Esophagus muscularis mucosa (tissue), 4 donors: ENCODE results near the gene PLEKHA5. TPM values are rescaled to one million over a fixed set of nuclear protein-coding genes. Genes with fewer than 3 reads are reported as not detected.
"Not testable (repeated sequence)": the region's sequence is repeated elsewhere in the genome, so short reads cannot be mapped to it uniquely, and the experiment has no call there.

Source experiments
- DNase-seq: peaks from one replicate; pipeline ENCODE4 v3.0.0-alpha.2; 2017; ENCODE audit errors: extremely low spot score
- H3K27ac ChIP-seq, 4 donors: fragments of 200-600 bp; sonication (generic); replicated peaks in 1 of 4; 1 replicate in 3 of 4; 2 replicates in 1 of 4; pipeline ENCODE4 v1.5.1; 2016 to 2019; ENCODE audit warnings: mild to moderate bottlenecking in 1 of 4
- H3K27me3 ChIP-seq, 4 donors: fragments of 200-600 bp; sonication (generic); one replicate each; pipeline versions ENCODE4 v1.5.1 to v1.6.0; 2016 to 2019
- H3K36me3 ChIP-seq, 4 donors: fragments of 200-600 bp; sonication (generic); one replicate each; pipeline ENCODE4 v1.5.1; 2016 to 2019
- H3K4me1 ChIP-seq, 4 donors: fragments of 200-600 bp; sonication (generic); one replicate each; pipeline ENCODE4 v1.5.1; 2016 to 2019
- H3K4me3 ChIP-seq, 4 donors: fragments of 200-600 bp; sonication (generic); 1 replicate in 2 of 4; 2 replicates in 2 of 4; pipeline ENCODE4 v1.5.1; 2016 to 2019; ENCODE audit warnings: mild to moderate bottlenecking in 4 of 4, moderate library complexity in 1 of 4
- H3K9me3 ChIP-seq, 4 donors: fragments of 200-600 bp; sonication (generic); 1 replicate in 3 of 4; 2 replicates in 1 of 4; pipeline ENCODE4 v1.5.1; 2016 to 2019
- EP300 ChIP-seq: sonication (generic); formaldehyde crosslinking; IDR thresholded peaks from one replicate; pipeline ENCODE4 v1.6.1; 2017; ENCODE audit warnings: antibody characterized with exemption
- POLR2A ChIP-seq: fragments of 450-650 bp; IDR thresholded peaks from one replicate; pipeline ENCODE4 v1.6.1; 2017; ENCODE audit warnings: antibody characterized with exemption, moderate library complexity, mild to moderate bottlenecking, low read depth
- POLR2AphosphoS5 ChIP-seq, 2 donors: sonication (generic); formaldehyde crosslinking; IDR thresholded peaks; one replicate each; pipeline ENCODE4 v1.6.1; 2017; ENCODE audit warnings: antibody characterized with exemption in 2 of 2
- WGBS: methylation state at CpG from one replicate; pipeline ENCODE4 v1.1.5; 2018; 5-methylcytosine and 5-hydroxymethylcytosine counted together
- intact Hi-C: fragments of 100-400 bp; cut with DNase I; formaldehyde crosslinking; loops from one replicate; pipeline ENCODE4 v1.15.1; 2023
- total RNA-seq, 4 donors: library from RNA; depleted of rRNA; stranded (reverse); fragments of >200 nt; gene quantifications; one replicate each; pipeline versions ENCODE4 v1.1.0 to v1.2.1, GENCODE V29; 2016
- TF ChIP-seq, protein P1 (sequence below), 3 experiments: fragments of 200-600 bp in 2 of 3; fragments of 450-650 bp in 1 of 3; sonication (generic) in 2 of 3; IDR thresholded peaks; one replicate each; pipeline ENCODE4 v1.5.1; 2017 to 2019; ENCODE audit warnings: antibody characterized with exemption in 3 of 3, mild to moderate bottlenecking in 2 of 3, moderate library complexity in 1 of 3

The PLEKHA5 gene
- total RNA-seq, 4 donors from 2014 or later = 50.7 to 88.5 (median 58.6) TPM

DNA sequence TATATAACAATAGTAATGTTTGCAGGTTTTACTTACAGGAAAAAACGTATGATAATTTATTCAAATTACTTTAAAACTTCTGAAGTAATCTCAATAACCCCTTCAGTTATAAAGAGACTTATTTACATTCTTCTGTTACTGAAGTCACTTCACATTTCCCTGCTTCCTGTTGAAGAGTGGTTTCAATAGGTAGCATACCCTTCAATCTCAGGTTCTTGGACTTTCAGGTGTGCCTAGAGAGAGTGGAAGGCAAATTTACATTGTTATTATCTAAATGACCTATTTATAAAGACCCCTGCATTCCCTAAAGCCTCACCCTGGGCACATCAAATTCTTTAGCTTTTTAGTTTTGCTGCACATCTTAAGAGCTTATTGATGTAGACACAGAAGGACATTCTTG lies 172.2 kb downstream of the PLEKHA5 start:
- peaks cover 0 to 26% (median 12%) of the 10 kb centered on the region in 4 donors for H3K36me3 ChIP-seq
- H3K27me3 ChIP-seq = no peaks in the 10 kb centered on the region
- peaks cover 0 to 16% (median 7%) of the 10 kb centered on the region in 4 donors for H3K4me1 ChIP-seq
- intact Hi-C loops = no loop called here
- DNase-seq = no peak
- H3K9me3 ChIP-seq = no peaks in the 10 kb centered on the region
- H3K4me3 ChIP-seq = no peak overlapping the region
- 65% methylated on average over 1 of the region's 1 CpG for WGBS
- TF ChIP-seq EP300 (no peak), POLR2AphosphoS5 (IDR thresholded peaks at IDR 0.05) (no peak)
- TF ChIP-seq, protein P1, sequence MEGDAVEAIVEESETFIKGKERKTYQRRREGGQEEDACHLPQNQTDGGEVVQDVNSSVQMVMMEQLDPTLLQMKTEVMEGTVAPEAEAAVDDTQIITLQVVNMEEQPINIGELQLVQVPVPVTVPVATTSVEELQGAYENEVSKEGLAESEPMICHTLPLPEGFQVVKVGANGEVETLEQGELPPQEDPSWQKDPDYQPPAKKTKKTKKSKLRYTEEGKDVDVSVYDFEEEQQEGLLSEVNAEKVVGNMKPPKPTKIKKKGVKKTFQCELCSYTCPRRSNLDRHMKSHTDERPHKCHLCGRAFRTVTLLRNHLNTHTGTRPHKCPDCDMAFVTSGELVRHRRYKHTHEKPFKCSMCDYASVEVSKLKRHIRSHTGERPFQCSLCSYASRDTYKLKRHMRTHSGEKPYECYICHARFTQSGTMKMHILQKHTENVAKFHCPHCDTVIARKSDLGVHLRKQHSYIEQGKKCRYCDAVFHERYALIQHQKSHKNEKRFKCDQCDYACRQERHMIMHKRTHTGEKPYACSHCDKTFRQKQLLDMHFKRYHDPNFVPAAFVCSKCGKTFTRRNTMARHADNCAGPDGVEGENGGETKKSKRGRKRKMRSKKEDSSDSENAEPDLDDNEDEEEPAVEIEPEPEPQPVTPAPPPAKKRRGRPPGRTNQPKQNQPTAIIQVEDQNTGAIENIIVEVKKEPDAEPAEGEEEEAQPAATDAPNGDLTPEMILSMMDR (IDR thresholded peaks at IDR 0.05) = no peak
- H3K27ac ChIP-seq = no peak overlapping the region

DNA sequence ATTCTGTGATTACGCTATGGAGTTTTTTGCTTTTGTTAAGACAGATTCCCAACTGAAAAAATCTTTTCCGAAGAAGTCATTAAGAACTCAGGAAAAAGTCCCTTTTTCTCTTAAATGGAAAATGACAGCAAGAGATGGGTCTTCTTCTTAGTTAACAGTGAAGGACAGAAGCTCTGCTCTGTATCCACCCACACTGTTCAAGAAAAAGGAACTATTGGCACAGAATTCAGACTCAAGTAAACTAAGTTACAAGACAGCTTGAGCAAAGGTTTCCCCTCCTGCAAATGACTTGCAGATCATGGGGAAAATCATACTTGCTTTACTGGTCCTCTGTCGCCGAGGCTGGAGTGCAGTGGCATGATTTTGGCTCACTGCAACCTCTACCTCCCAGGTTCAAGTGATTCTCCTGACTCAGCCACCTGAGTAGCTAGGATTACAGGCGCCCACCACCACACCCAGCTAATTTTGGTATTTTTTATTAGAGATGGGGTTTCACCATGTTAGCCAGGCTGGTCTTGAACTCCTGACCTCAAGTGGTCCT lies 172.6 kb downstream of the PLEKHA5 start:
- DNase-seq = no peak
- Histone ChIP-seq H3K9me3 (no peaks in the 10 kb centered on the region), H3K27ac (no peak overlapping the region), H3K4me3 (no peak overlapping the region), H3K36me3 (peaks cover 0 to 30% (median 15%) of the 10 kb centered on the region in 4 donors), H3K4me1 (peaks cover 0 to 16% (median 7%) of the 10 kb centered on the region in 4 donors), H3K27me3 (no peaks in the 10 kb centered on the region)
- 93% methylated on average over 5 of the region's 5 CpGs for WGBS
- intact Hi-C loops = no loop called here
- TF ChIP-seq POLR2AphosphoS5 (IDR thresholded peaks at IDR 0.05) (no peak), EP300 (no peak), POLR2A (no peak)
- TF ChIP-seq, protein P1 (IDR thresholded peaks at IDR 0.05) = no peak

DNA sequence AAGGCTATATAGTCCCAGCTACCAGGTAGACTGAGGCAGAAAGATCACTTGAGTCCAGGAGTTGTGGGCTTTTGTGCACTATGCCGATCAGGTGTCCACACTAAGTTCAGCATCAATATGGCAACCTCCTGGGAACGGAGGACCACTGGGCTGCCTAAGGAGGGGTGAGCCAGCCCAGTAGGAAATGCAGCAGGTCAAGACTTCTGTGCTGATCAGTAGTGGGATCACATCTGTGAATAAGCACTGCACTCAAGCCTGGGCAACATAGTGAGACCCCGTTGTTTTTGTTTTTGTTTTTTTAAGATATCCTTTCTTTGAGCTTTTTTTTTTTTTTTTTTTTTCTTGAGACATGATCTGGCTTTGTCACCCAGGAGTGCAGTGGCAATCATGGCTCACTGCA lies 174.0 kb downstream of the PLEKHA5 start:
- DNase-seq = no peak
- no peak overlapping the region for H3K27ac ChIP-seq
- intact Hi-C loops = no loop called here
- H3K9me3 ChIP-seq = no peaks in the 10 kb centered on the region
- peaks cover 0 to 35% (median 15%) of the 10 kb centered on the region in 4 donors for H3K36me3 ChIP-seq
- TF ChIP-seq EP300 = no peak
- TF ChIP-seq POLR2AphosphoS5 (IDR thresholded peaks at IDR 0.05) = no peak
- TF ChIP-seq, protein P1 (IDR thresholded peaks at IDR 0.05) = no peak
- no peak for TF ChIP-seq POLR2A
- no peak overlapping the region for H3K4me3 ChIP-seq
- peaks cover 0 to 16% (median 7%) of the 10 kb centered on the region in 4 donors for H3K4me1 ChIP-seq
- 91% methylated on average over 3 of the region's 3 CpGs for WGBS
- H3K27me3 ChIP-seq = no peaks in the 10 kb centered on the region

DNA sequence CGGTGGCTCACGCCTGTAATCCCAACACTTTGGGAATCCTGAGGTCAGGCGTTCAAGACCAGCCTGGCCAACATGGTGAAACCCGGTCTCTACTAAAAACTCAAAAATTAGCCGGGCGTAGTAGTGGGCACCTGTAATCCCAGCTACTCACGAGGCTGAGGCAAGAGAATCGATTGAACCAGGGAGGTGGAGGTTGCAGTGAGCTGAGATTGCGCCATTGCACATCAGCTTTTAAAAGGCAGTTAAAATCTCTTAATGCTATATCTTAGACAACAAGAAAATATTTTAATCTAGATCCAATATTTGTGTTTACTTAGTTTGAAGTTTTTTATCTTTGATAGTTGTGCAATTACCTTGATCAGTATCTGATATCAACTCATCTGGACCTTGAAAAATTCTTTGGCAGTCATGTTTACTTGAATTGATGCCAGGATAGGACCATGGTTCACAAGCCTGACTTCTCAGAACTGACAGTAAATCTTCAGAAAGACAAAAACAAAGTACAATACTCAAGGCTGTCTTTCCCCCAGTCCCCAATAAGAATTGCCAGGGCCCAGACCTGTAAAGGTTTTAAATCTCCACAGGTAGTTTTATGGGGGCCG lies 174.7 kb downstream of the PLEKHA5 start:
- no peaks in the 10 kb centered on the region for H3K9me3 ChIP-seq
- no peak for TF ChIP-seq POLR2AphosphoS5 (IDR thresholded peaks at IDR 0.05)
- TF ChIP-seq EP300 = no peak
- TF ChIP-seq POLR2A = no peak
- TF ChIP-seq, protein P1 (IDR thresholded peaks at IDR 0.05) = no peak
- 97% methylated on average over 10 of the region's 10 CpGs for WGBS
- no peak overlapping the region for H3K4me3 ChIP-seq
- peaks cover 0 to 35% (median 15%) of the 10 kb centered on the region in 4 donors for H3K36me3 ChIP-seq
- no peaks in the 10 kb centered on the region for H3K27me3 ChIP-seq
- no peak overlapping the region for H3K27ac ChIP-seq
- no peak for DNase-seq
- peaks cover 0 to 10% (median 3%) of the 10 kb centered on the region in 4 donors for H3K4me1 ChIP-seq
- intact Hi-C loops = no loop called here

DNA sequence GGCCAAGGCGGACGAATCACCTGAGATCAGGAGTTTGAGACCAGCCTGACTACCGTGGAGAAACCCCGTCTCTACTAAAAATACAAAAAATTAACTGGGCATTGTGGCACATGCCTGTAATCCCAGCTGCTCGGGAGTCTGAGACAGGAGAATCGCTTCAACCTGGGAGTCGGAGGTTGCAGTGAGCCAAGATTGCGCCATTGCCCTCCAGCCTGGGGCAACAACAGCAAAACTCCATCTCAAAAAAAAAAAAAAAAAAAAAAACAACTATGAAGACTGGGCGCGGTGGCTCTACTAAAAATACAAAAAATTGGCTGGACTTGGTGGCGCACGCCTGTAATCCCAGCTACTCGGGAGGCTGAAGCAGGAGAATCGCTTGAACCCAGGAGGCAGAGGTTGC lies 176.1 kb downstream of the PLEKHA5 start:
- H3K27ac ChIP-seq, H3K4me1 ChIP-seq, DNase-seq, H3K4me3 ChIP-seq, H3K9me3 ChIP-seq, H3K27me3 ChIP-seq, intact Hi-C loops: not testable (repeated sequence)
- peaks cover 0 to 27% (median 13%) of the 10 kb centered on the region in 4 donors for H3K36me3 ChIP-seq
- WGBS = 97% methylated on average over 14 of the region's 14 CpGs
